Stomach smooth muscle (tissue), 2 donors: Measurements from ENCODE around the gene SLC2A6.

Source experiments
- H3K27ac ChIP-seq: one replicate; pipeline ENCODE4 v1.7.0; 2013; ENCODE audit warnings: mild to moderate bottlenecking, low read length, inconsistent platforms
- H3K27me3 ChIP-seq, 2 donors: one replicate each; pipeline ENCODE4 v1.7.0; 2013; ENCODE audit warnings: low read length in 2 of 2; ENCODE audit not compliant: insufficient read depth in 2 of 2, control insufficient read depth in 1 of 2
- H3K36me3 ChIP-seq, 2 donors: one replicate each; pipeline ENCODE4 v1.7.0; 2013; ENCODE audit warnings: low read length in 2 of 2; ENCODE audit not compliant: control insufficient read depth in 2 of 2, insufficient read depth in 2 of 2
- H3K4me1 ChIP-seq: one replicate; pipeline ENCODE4 v1.7.0; 2013; ENCODE audit warnings: low read length; ENCODE audit not compliant: control insufficient read depth, insufficient read depth
- H3K4me3 ChIP-seq, 2 donors: one replicate each; pipeline ENCODE4 v1.7.0; 2013; ENCODE audit warnings: low read length in 2 of 2
- H3K9ac ChIP-seq, 2 donors: one replicate each; pipeline ENCODE4 v1.7.0; 2013; ENCODE audit warnings: low read length in 2 of 2, mild to moderate bottlenecking in 1 of 2
- H3K9me3 ChIP-seq, 2 donors: one replicate each; pipeline ENCODE4 v1.7.0; 2013; ENCODE audit warnings: low read length in 2 of 2; ENCODE audit not compliant: control insufficient read depth in 2 of 2
- donor health status: healthy.
- donor health status: Pancreatic carcinoma.

The SLC2A6 gene

GRCh38 chr9:133505901-133506652 lies 27.2 kb upstream of the SLC2A6 start:
- Histone ChIP-seq H3K27me3 (peaks cover 0 to 7% of the 10 kb centered on the region in 2 donors), H3K4me3 (no peak overlapping the region), H3K27ac (no peak overlapping the region), H3K9ac (no peak overlapping the region), H3K9me3 (peaks cover 0 to 7% of the 10 kb centered on the region in 2 donors), H3K36me3 (no peaks in the 10 kb centered on the region), H3K4me1 (peaks cover 17% of the 10 kb centered on the region)

DNA sequence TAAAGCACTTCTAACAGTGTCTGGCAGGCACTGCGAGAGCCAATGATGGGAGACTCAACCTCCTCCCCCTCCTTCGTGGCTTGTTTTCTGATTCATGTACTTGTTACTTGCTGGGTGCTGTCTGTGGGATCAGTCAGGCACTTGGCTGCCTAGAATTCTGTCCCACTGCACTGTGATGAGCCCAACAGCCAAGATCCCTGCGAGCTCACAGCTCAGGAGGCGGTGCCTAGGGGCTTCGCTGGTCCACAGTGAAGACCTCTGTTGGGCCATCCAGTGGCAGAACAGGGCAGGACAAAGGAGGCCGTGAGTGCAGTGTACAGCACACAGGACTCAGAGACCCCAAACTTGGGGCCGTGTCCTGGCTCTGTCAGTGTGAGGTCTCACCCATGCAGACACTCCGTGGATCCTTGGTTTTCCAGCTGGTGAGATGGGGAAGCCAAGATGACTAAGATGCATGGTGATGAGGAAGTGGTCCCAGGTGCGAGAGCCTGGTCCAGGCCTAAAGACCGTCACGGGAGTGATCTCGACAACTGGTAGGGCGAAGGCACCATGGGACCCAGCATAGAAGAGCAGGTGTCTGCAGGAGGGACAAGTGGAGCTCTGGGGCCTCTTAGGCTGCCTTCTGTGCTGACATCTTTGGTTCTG lies 26.4 kb upstream of the SLC2A6 start:
- Histone ChIP-seq H3K4me3 (no peak overlapping the region), H3K36me3 (no peaks in the 10 kb centered on the region), H3K4me1 (peaks cover 17% of the 10 kb centered on the region), H3K9ac (no peak overlapping the region), H3K27me3 (peaks cover 0 to 7% of the 10 kb centered on the region in 2 donors), H3K27ac (no peak overlapping the region), H3K9me3 (peaks cover 0 to 8% of the 10 kb centered on the region in 2 donors)

DNA sequence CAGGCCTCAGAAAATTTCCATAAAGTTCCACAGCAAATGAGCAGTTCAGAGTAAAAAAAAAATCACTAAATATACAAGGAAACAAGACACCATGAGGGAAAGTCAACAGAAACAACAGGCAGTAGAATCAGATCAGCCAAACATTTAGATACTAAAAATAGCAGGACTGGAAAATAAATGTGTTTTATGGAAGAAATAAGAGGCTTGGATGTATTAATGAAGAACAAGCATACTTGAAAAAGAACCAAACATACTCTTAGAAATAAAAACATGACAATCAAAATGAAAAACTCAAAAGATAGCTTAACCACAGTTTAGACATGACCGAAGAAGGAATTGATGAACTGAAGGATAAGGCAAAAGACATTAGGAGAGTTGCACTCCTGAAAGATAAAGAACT lies 23.2 kb upstream of the SLC2A6 start:
- Histone ChIP-seq H3K27ac (no peak overlapping the region), H3K4me3 (no peak overlapping the region), H3K4me1 (peaks cover 18% of the 10 kb centered on the region), H3K9me3 (peaks cover 0 to 8% of the 10 kb centered on the region in 2 donors), H3K9ac (no peak overlapping the region), H3K36me3 (no peaks in the 10 kb centered on the region), H3K27me3 (peaks cover 0 to 15% of the 10 kb centered on the region in 2 donors)

DNA sequence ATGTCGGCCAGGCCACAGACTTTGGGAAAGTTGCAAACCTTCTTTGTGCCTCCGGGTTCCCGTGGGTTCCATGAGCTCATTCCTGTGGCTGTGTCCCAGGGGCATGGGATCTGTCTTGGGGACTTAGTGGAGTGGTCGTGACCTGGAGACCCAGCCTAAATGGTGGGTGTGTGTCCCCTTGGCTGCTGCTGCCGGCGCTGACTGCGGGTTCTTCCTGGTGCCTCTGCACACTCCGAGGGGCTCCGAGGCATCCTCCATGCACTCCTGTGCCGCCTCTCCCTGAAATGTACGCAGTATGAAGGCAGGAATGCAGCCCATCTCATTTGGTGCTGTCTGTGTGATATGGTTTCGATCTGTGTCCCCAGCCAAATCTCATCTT lies 21.0 kb upstream of the SLC2A6 start:
- peaks cover 6 to 20% of the 10 kb centered on the region in 2 donors for H3K27me3 ChIP-seq
- H3K9me3 ChIP-seq, result peaks cover 0 to 8% of the 10 kb centered on the region in 2 donors
- no peaks in the 10 kb centered on the region for H3K36me3 ChIP-seq
- H3K27ac ChIP-seq, result no peak overlapping the region
- no peak overlapping the region for H3K9ac ChIP-seq
- H3K4me3 ChIP-seq, result no peak overlapping the region
- H3K4me1 ChIP-seq, result peaks cover 20% of the 10 kb centered on the region

DNA sequence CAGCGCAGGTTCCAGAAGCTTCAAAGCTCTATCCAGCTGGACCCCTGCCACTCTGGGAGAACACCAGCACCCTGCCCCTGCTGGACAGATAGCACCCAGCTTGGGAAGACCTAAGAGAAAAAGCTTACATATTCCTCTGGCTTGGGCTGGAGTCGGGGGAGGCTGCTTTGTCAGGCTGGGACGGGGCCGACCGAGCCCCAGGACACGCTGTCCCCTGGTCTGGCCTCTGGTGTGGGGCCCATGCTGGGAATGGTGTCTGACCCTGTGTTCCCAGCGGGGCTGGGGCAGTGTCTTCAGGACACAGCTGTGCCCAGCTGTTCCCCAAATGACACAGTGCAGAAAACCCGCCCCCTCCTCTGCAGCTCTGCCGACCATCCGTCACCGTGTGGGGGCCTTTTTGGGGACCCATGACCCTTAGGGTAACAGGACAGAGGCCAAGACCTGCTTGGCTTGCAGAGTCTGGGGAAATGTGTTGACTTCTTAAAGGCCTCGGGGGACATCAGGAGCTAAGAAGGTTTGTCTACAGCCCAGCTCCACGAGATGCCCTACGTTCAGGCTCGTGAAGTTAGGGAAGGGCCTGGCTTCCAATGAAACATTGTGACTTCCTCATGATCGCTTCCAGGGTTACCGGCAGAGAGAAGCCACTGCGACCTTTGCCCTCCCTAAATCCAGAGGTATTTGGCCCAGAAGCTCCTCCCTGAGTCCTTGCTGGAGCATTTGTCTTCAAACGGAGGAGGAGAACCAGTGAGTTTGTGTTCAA lies 20.4 kb upstream of the SLC2A6 start:
- peaks cover 0 to 8% of the 10 kb centered on the region in 2 donors for H3K9me3 ChIP-seq
- peaks cover 20% of the 10 kb centered on the region for H3K4me1 ChIP-seq
- no peak overlapping the region for H3K4me3 ChIP-seq
- H3K27me3 ChIP-seq, result peaks cover 6 to 20% of the 10 kb centered on the region in 2 donors
- no peak overlapping the region for H3K9ac ChIP-seq
- no peaks in the 10 kb centered on the region for H3K36me3 ChIP-seq
- H3K27ac ChIP-seq, result no peak overlapping the region

- Histone ChIP-seq H3K9me3 (peaks cover 0 to 8% of the 10 kb centered on the region in 2 donors), H3K36me3 (no peaks in the 10 kb centered on the region), H3K27me3 (peaks cover 6 to 20% of the 10 kb centered on the region in 2 donors), H3K9ac (no peak overlapping the region), H3K27ac (no peak overlapping the region), H3K4me3 (no peak overlapping the region), H3K4me1 (peaks cover 20% of the 10 kb centered on the region)
These were observed 18.3 kb upstream of the SLC2A6 start for GRCh38 chr9:133496861-133497842.

- no peak overlapping the region for H3K27ac ChIP-seq
- peaks cover 20% of the 10 kb centered on the region for H3K4me1 ChIP-seq
- no peak overlapping the region for H3K9ac ChIP-seq
- peaks cover 6 to 20% of the 10 kb centered on the region in 2 donors for H3K27me3 ChIP-seq
- H3K9me3 ChIP-seq, result no peaks in the 10 kb centered on the region
- H3K36me3 ChIP-seq, result no peaks in the 10 kb centered on the region
- no peak overlapping the region for H3K4me3 ChIP-seq
These were observed 16.7 kb upstream of the SLC2A6 start for GRCh38 chr9:133495327-133496293.

DNA sequence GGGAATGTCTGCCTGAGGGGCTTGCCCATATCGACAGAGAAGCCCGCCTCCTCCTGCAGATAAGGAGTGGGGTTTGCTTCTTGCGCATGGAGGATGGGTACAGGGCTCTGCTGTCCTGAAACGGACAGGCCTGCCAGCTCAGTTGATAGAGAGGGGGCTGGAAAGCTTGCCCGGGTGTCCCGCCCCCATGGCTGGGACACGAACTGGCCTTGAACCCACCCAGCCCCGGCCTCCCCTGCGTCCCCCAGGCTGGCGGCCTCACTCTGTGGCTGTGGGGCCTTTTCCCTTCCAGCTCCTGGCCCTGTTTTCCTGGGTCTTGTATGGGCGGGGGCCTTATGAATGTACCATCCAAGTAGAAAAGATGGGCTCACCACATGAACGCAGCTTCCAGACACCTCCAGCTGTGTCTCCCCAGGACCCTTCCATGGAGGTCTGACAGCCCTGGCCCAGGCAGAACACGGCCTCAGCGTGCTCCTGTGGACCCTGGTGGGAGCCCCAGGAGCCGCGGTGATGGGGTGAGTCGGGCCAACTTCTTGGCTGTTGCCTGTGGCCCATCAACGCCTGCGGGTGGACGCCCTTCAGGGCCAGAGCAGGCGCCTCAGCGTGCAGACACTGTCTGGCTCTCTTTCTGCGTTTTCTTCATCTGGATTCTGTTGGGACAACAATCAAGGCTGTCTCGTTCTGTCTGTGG lies 15.9 kb upstream of the SLC2A6 start:
- Histone ChIP-seq H3K4me1 (peaks cover 20% of the 10 kb centered on the region), H3K9ac (no peak overlapping the region), H3K4me3 (no peak overlapping the region), H3K36me3 (no peaks in the 10 kb centered on the region), H3K27me3 (peaks cover 10 to 20% of the 10 kb centered on the region in 2 donors), H3K27ac (no peak overlapping the region), H3K9me3 (no peaks in the 10 kb centered on the region)
